WI38 (cell line): ENCODE results near the gene PI4KA.
A peak's percentile ranks its signal among the peaks of the same experiment; 100 is the strongest.
"Not testable (repeated sequence)": the region's sequence is repeated elsewhere in the genome, so short reads cannot be mapped to it uniquely, and the experiment has no call there.

Source experiments
- H3K4me3 ChIP-seq: 2 replicates; pipeline ENCODE4 v1.5.1; 2011; ENCODE audit warnings: low read depth, mild to moderate bottlenecking, control low read depth, low read length
- CTCF ChIP-seq: IDR thresholded peaks from 2 replicates; pipeline ENCODE4 v1.5.1; 2012; ENCODE audit warnings: low read depth, mild to moderate bottlenecking, control low read depth, low read length

PI4KA gene

GRCh38 chr22:20741008-20741633, 117.5 kb downstream of the PI4KA start:
- 0 out of 2 replicates have a peak, but pooled peaks have one; percentile 2 for TF ChIP-seq CTCF
- H3K4me3 ChIP-seq = no peak overlapping the region

GRCh38 chr22:20740222-20740951, 118.2 kb downstream of the PI4KA start:
- no peak overlapping the region for H3K4me3 ChIP-seq
- TF ChIP-seq CTCF = no peak

- no peak for TF ChIP-seq CTCF
These were observed 120.1 kb downstream of the PI4KA start for GRCh38 chr22:20738394-20739089.

DNA sequence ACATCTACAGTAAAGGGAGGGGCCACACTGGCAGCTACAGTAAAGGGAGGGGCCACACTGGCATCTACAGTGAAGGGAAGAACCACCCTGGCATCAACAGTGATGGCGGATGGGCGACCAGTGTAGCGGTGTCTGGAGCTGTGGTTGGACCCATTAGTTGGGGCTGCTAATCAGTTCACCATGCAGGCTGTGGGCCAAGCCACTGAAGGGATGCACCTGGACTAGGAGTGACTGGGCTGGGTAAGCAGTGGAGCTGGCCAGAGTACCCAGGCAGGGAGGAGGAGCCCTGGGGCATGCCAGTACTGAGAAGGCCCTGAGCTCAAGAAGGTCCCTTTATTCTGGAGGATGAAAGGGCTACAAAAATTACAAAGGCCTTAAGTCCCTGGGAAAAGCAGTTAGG, 121.7 kb downstream of the PI4KA start:
- not testable (repeated sequence) for H3K4me3 ChIP-seq

More at GRCh38 chr22:20738394-20739089, 120.1 kb downstream of the PI4KA start:
- no peak overlapping the region for H3K4me3 ChIP-seq

DNA sequence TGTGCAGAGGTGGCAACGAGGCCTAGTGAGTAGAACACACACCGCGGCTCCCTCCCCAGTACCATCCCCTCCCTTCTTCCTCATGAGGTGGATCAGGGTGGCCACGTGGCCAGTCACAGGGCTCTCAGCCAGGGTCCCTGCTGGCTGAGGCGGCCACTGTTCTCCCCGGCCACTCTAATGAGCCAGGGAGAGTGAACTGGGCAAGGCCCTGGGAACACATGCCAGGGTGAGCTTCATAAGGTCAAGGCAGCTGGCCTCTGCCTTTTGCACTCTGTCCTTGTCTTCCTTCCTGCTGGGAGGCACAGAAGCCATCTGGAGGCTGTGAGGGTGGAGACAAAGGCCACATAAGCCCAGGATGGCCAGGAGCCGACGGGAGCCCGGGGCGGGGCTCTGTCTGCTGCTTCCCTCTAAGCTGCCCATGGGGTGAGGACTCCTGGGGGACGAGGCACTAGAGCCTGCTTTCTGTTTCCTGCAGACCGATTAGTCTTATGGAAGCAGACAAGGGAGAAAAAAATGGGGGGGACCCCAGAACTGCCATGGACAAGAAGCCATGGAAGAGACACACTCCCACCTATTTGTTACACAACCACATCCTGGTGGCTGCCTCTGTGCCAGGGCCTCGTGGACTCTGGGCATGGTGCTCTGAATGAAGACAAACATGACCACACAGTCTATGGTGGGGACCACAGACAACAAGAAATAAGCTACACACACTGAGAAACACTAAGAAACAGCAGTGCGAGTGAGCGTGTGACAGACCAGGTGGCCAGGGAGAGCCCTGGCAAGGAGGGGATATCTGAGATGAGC, 123.1 kb downstream of the PI4KA start:
- H3K4me3 ChIP-seq = not testable (repeated sequence)

- H3K4me3 ChIP-seq = not testable (repeated sequence)
These were observed 126.2 kb downstream of the PI4KA start for GRCh38 chr22:20732431-20732830.

DNA sequence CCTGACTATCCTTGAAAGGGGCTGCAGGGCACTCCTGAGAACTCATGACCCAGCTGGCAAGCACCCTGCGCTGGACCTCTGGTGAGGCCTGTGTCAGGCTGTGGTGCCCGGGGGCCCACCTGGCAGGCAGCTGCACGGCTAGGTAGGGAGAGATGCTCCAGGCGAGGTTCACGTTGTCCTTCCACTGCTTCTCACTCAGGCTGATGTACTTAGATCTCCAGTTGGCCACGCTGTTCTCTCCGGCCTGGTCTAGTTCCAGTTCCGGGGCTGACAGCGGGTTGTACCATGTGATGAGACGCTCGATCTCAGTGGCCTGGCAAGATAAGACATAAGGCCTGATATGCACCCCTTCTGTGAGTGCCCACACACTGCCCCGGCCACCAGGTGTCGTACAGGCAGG, 129.4 kb downstream of the PI4KA start:
- no peak for TF ChIP-seq CTCF
- H3K4me3 ChIP-seq = no peak overlapping the region

DNA sequence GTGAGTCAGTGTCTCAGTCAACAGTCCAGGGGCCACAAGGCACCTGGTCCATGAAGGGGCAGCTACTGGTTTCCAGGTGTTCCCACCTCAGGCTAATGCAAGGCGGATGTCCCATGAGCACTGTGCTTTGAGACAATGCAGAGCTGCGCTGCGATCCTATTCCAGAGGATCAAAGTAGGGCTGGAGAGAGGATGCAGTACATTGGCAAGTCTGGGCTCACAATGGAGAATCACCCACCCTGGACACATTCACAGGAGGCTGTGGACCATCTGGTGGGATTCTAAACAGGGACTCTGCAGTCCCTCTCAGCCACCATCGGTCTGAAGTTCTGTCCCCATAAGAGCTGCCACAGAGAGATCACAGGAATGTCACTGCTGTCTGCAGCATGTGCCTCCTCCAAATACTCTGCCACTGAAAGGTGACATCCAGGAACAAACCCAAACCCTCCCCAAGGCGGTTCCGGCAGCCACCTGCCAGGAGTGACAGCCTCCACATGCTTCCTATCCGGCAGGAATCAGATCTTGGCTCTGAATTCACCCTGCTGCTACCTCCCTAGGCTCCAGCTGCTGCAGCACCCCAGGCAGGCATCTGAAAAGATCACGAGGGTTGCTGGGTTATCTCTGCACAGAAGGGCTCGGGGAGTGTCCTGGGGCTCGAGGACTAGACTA, 130.0 kb downstream of the PI4KA start:
- TF ChIP-seq CTCF = no peak
- no peak overlapping the region for H3K4me3 ChIP-seq
